ENCODE measurements around the gene LRCOL1.

DNA sequence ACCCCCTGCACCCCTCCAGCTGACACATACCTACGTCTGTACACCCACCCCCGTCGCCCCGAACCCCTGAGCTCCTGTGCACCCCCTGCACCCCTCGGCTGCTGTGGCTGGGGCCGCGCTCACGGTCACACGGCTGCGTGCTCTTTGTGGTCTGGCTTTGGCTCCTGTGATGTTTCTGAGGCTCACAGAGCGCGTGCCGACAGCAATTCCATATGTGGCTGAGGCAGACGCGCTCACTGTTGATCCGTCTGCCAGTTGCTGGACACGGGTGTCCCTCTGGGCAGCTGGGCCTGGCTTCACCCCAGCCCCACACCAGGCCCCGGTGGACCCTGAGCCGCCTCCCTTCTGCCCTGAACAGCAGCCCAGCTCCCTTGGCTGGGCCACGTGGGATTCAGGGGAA, 46.5 kb downstream of the LRCOL1 start:
- TF ChIP-seq, protein P1, sequence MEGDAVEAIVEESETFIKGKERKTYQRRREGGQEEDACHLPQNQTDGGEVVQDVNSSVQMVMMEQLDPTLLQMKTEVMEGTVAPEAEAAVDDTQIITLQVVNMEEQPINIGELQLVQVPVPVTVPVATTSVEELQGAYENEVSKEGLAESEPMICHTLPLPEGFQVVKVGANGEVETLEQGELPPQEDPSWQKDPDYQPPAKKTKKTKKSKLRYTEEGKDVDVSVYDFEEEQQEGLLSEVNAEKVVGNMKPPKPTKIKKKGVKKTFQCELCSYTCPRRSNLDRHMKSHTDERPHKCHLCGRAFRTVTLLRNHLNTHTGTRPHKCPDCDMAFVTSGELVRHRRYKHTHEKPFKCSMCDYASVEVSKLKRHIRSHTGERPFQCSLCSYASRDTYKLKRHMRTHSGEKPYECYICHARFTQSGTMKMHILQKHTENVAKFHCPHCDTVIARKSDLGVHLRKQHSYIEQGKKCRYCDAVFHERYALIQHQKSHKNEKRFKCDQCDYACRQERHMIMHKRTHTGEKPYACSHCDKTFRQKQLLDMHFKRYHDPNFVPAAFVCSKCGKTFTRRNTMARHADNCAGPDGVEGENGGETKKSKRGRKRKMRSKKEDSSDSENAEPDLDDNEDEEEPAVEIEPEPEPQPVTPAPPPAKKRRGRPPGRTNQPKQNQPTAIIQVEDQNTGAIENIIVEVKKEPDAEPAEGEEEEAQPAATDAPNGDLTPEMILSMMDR (IDR thresholded peaks at IDR 0.05), result no peak
- TF ChIP-seq POLR2A (IDR thresholded peaks at IDR 0.05), result no peak
